Astrocyte (in vitro differentiated cells and primary cell): ENCODE results near the gene USP35. TPM values are rescaled to one million over a fixed set of nuclear protein-coding genes. Genes with fewer than 3 reads are reported as not detected.

Experiments used
- DNase-seq: peaks from one replicate; pipeline ENCODE4 v3.0.0-alpha.2; 2010; ENCODE audit warnings: low read depth
- FAIRE-seq: peaks from 2 replicates; lab custom pipeline; 2011; peaks lifted over from hg19 to GRCh38; lab: Jason Lieb, UNC
- H2AFZ ChIP-seq: 2 replicates; pipeline ENCODE4 v1.6.0; 2012; ENCODE audit warnings: low read depth, low read length, inconsistent platforms
- H3K27ac ChIP-seq: 2 replicates; pipeline ENCODE4 v1.5.1; 2011; ENCODE audit warnings: low read depth, low read length, inconsistent platforms
- H3K27me3 ChIP-seq: 2 replicates; pipeline ENCODE4 v1.6.0; 2011; ENCODE audit warnings: low read length, inconsistent platforms; ENCODE audit not compliant: insufficient read depth
- H3K36me3 ChIP-seq: 2 replicates; pipeline ENCODE4 v1.5.1; 2011; ENCODE audit warnings: low read length, inconsistent platforms; ENCODE audit not compliant: insufficient read depth
- H3K4me1 ChIP-seq: 2 replicates; pipeline ENCODE4 v1.5.1; 2011; ENCODE audit warnings: low read length, inconsistent platforms; ENCODE audit not compliant: insufficient read depth
- H3K4me2 ChIP-seq: 2 replicates; pipeline ENCODE4 v1.6.0; 2012; ENCODE audit warnings: low read length, inconsistent platforms
- H3K4me3 ChIP-seq: 2 replicates; pipeline ENCODE4 v1.5.1; 2011; ENCODE audit warnings: low read depth, mild to moderate bottlenecking, low read length, inconsistent platforms; ENCODE audit not compliant: insufficient read depth
- H3K79me2 ChIP-seq: 2 replicates; pipeline ENCODE4 v1.6.0; 2012; ENCODE audit warnings: mild to moderate bottlenecking, low read length, inconsistent platforms; ENCODE audit not compliant: insufficient read depth
- H3K9ac ChIP-seq: 2 replicates; pipeline ENCODE4 v1.6.0; 2012; ENCODE audit warnings: mild to moderate bottlenecking, low read length, inconsistent platforms
- H3K9me3 ChIP-seq: 2 replicates; pipeline ENCODE4 v1.5.1; 2012; ENCODE audit warnings: low read depth, mild to moderate bottlenecking, low read length, inconsistent platforms; ENCODE audit not compliant: insufficient read depth
- H4K20me1 ChIP-seq: 2 replicates; pipeline ENCODE4 v1.6.0; 2012; ENCODE audit warnings: low read length, inconsistent platforms; ENCODE audit not compliant: insufficient read depth
- H3K27ac Mint-ChIP-seq: one replicate; pipeline ENCODE4 v1.8.0; 2021; ENCODE audit warnings: mild to moderate bottlenecking, mixed read lengths; ENCODE audit not compliant: unreplicated experiment
- H3K27me3 Mint-ChIP-seq: one replicate; pipeline ENCODE4 v1.8.0; 2021; ENCODE audit warnings: low read depth, mixed read lengths; ENCODE audit not compliant: unreplicated experiment
- H3K36me3 Mint-ChIP-seq: one replicate; pipeline ENCODE4 v1.8.0; 2021; ENCODE audit warnings: low read depth, mixed read lengths; ENCODE audit not compliant: unreplicated experiment
- H3K4me1 Mint-ChIP-seq: one replicate; pipeline ENCODE4 v1.8.0; 2021; ENCODE audit warnings: low read depth, mixed read lengths; ENCODE audit not compliant: unreplicated experiment
- H3K4me3 Mint-ChIP-seq: one replicate; pipeline ENCODE4 v1.8.0; 2021; ENCODE audit warnings: mild to moderate bottlenecking, moderate library complexity, mixed read lengths; ENCODE audit not compliant: unreplicated experiment
- H3K9me3 Mint-ChIP-seq: one replicate; pipeline ENCODE4 v1.8.0; 2021; ENCODE audit warnings: mild to moderate bottlenecking, mixed read lengths; ENCODE audit not compliant: unreplicated experiment
- EZH2 ChIP-seq: IDR thresholded peaks from 2 replicates; pipeline ENCODE4 v1.6.1; 2012; ENCODE audit warnings: mild to moderate bottlenecking, low read length, inconsistent platforms; ENCODE audit not compliant: insufficient read depth
- total RNA-seq: library from RNA; stranded (reverse); gene quantifications from 2 replicates; pipeline ENCODE4 v1.2.1, GENCODE V29; 2021
- TF ChIP-seq, protein P1 (sequence below): IDR thresholded peaks from 2 replicates; pipeline ENCODE4 v1.5.1; 2011; ENCODE audit warnings: low read depth, mild to moderate bottlenecking, inconsistent platforms, low read length, moderate library complexity; ENCODE audit not compliant: insufficient read depth

Gene USP35
- total RNA-seq, 1 donor from 2014 or later, result 16.2 TPM

GRCh38 chr11:78259777-78260487, 71.2 kb downstream of the USP35 start:
- Histone ChIP-seq H3K4me2 (no peak overlapping the region), H3K9ac (no peak overlapping the region), H3K27ac (no peak overlapping the region), H3K9me3 (no peaks in the 10 kb centered on the region), H3K79me2 (no peaks in the 10 kb centered on the region), H3K36me3 (no peaks in the 10 kb centered on the region), H4K20me1 (no peaks in the 10 kb centered on the region), H3K4me3 (no peak overlapping the region), H2AFZ (no peak overlapping the region), H3K27me3 (no peaks in the 10 kb centered on the region), H3K4me1 (peaks cover 8% of the 10 kb centered on the region)
- Mint-ChIP-seq H3K4me1 (no peaks in the 10 kb centered on the region), H3K27ac (no peak overlapping the region), H3K9me3 (no peaks in the 10 kb centered on the region), H3K27me3 (no peaks in the 10 kb centered on the region), H3K4me3 (no peak overlapping the region), H3K36me3 (no peaks in the 10 kb centered on the region)
- DNase-seq (no peak), FAIRE-seq (no peak)
- TF ChIP-seq, protein P1, sequence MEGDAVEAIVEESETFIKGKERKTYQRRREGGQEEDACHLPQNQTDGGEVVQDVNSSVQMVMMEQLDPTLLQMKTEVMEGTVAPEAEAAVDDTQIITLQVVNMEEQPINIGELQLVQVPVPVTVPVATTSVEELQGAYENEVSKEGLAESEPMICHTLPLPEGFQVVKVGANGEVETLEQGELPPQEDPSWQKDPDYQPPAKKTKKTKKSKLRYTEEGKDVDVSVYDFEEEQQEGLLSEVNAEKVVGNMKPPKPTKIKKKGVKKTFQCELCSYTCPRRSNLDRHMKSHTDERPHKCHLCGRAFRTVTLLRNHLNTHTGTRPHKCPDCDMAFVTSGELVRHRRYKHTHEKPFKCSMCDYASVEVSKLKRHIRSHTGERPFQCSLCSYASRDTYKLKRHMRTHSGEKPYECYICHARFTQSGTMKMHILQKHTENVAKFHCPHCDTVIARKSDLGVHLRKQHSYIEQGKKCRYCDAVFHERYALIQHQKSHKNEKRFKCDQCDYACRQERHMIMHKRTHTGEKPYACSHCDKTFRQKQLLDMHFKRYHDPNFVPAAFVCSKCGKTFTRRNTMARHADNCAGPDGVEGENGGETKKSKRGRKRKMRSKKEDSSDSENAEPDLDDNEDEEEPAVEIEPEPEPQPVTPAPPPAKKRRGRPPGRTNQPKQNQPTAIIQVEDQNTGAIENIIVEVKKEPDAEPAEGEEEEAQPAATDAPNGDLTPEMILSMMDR, result no peak
- no peak for TF ChIP-seq EZH2

DNA sequence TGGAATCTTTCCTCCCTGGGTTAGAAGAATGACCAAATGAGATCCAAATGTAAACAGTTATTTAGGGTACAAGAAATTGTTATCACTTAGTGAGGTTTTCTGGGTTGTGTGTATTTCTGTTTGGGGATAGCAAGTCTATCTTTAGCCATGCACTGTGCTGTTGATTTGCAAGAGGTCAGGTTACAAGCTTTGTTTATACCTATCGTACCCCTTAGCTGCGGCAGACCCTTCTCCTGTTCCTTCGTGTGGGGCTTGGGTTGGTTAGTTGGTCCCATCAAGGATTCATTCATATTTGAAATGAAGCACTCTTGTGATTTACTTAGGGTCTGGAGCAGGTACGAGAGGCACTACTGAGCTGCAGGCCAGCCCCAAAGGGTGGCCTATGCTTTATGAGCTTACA, 72.6 kb downstream of the USP35 start:
- Histone ChIP-seq H3K9ac (no peak overlapping the region), H4K20me1 (no peaks in the 10 kb centered on the region)
- H3K27me3 Mint-ChIP-seq, result no peaks in the 10 kb centered on the region

GRCh38 chr11:78261828-78262227, 73.1 kb downstream of the USP35 start:
- no peak for TF ChIP-seq EZH2
- TF ChIP-seq, protein P1, result no peak
- no peaks in the 10 kb centered on the region for H3K27me3 Mint-ChIP-seq
- Histone ChIP-seq H3K36me3 (no peaks in the 10 kb centered on the region), H3K9ac (no peak overlapping the region), H2AFZ (no peak overlapping the region), H4K20me1 (no peaks in the 10 kb centered on the region), H3K4me3 (no peak overlapping the region), H3K27me3 (no peaks in the 10 kb centered on the region), H3K27ac (no peak overlapping the region), H3K79me2 (no peaks in the 10 kb centered on the region), H3K9me3 (no peaks in the 10 kb centered on the region), H3K4me2 (no peak overlapping the region), H3K4me1 (peaks cover 3% of the 10 kb centered on the region)
- H3K4me1 Mint-ChIP-seq, result no peaks in the 10 kb centered on the region
- DNase-seq (no peak), FAIRE-seq (no peak)
- H3K9me3 Mint-ChIP-seq, result no peaks in the 10 kb centered on the region
- no peak overlapping the region for H3K4me3 Mint-ChIP-seq
- H3K27ac Mint-ChIP-seq, result no peak overlapping the region
- H3K36me3 Mint-ChIP-seq, result no peaks in the 10 kb centered on the region

More for the DNA sequence above, 72.6 kb downstream of the USP35 start:
- Histone ChIP-seq H3K36me3 (no peaks in the 10 kb centered on the region), H3K4me3 (no peak overlapping the region), H3K27me3 (no peaks in the 10 kb centered on the region), H3K4me1 (peaks cover 7% of the 10 kb centered on the region), H3K9me3 (no peaks in the 10 kb centered on the region), H3K27ac (no peak overlapping the region), H3K4me2 (no peak overlapping the region), H2AFZ (no peak overlapping the region), H3K79me2 (no peaks in the 10 kb centered on the region)
- no peak for TF ChIP-seq EZH2
- TF ChIP-seq, protein P1, result no peak
- DNase-seq (no peak), FAIRE-seq (no peak)
- H3K27ac Mint-ChIP-seq, result no peak overlapping the region
- H3K4me1 Mint-ChIP-seq, result no peaks in the 10 kb centered on the region
- no peak overlapping the region for H3K4me3 Mint-ChIP-seq
- H3K9me3 Mint-ChIP-seq, result no peaks in the 10 kb centered on the region
- H3K36me3 Mint-ChIP-seq, result no peaks in the 10 kb centered on the region
